Body of pancreas (tissue), 4 donors: Measurements from ENCODE around the gene TMC1.

ENCODE experiments used
- POLR2A ChIP-seq, 3 donors: fragments of 450-650 bp; IDR thresholded peaks; one replicate each; pipeline ENCODE4 v1.6.1; 2016; ENCODE audit warnings: antibody characterized with exemption in 3 of 3, mild to moderate bottlenecking in 2 of 3
- TF ChIP-seq, protein P1 (sequence below), 7 experiments: fragments of 450-650 bp in 4 of 7; fragments of 200-600 bp in 3 of 7; sonication (generic) in 3 of 7; IDR thresholded peaks; one replicate each; pipeline ENCODE4 v1.5.1; 2016 to 2019; ENCODE audit warnings: antibody characterized with exemption in 7 of 7

DNA sequence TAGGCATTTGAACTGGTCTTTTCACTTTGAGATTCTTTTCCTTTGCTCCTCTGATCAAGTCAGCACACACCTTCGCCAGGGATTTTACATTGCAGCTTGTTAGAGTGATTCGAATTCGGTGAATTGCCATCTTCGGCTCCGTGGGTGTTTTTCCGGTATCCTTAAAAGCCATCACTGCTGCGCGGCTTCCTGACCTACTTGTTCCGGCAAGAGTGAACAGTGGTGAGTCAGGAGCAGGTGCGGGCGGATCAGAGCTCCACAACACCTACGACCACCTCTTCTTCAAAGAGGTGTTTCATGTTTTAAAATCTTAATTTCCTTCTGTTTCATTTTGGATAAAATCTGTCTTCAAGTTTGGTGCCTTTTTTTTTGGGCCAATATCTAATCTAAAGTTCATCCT, 134.6 kb downstream of the TMC1 start:
- TF ChIP-seq POLR2A (IDR thresholded peaks at IDR 0.05): no peak
- TF ChIP-seq, protein P1, sequence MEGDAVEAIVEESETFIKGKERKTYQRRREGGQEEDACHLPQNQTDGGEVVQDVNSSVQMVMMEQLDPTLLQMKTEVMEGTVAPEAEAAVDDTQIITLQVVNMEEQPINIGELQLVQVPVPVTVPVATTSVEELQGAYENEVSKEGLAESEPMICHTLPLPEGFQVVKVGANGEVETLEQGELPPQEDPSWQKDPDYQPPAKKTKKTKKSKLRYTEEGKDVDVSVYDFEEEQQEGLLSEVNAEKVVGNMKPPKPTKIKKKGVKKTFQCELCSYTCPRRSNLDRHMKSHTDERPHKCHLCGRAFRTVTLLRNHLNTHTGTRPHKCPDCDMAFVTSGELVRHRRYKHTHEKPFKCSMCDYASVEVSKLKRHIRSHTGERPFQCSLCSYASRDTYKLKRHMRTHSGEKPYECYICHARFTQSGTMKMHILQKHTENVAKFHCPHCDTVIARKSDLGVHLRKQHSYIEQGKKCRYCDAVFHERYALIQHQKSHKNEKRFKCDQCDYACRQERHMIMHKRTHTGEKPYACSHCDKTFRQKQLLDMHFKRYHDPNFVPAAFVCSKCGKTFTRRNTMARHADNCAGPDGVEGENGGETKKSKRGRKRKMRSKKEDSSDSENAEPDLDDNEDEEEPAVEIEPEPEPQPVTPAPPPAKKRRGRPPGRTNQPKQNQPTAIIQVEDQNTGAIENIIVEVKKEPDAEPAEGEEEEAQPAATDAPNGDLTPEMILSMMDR (IDR thresholded peaks at IDR 0.05): no peak
